Measurements from ENCODE around the gene KIAA0753.
"Not testable (repeated sequence)": the region's sequence is repeated elsewhere in the genome, so short reads cannot be mapped to it uniquely, and the experiment has no call there.

DNA sequence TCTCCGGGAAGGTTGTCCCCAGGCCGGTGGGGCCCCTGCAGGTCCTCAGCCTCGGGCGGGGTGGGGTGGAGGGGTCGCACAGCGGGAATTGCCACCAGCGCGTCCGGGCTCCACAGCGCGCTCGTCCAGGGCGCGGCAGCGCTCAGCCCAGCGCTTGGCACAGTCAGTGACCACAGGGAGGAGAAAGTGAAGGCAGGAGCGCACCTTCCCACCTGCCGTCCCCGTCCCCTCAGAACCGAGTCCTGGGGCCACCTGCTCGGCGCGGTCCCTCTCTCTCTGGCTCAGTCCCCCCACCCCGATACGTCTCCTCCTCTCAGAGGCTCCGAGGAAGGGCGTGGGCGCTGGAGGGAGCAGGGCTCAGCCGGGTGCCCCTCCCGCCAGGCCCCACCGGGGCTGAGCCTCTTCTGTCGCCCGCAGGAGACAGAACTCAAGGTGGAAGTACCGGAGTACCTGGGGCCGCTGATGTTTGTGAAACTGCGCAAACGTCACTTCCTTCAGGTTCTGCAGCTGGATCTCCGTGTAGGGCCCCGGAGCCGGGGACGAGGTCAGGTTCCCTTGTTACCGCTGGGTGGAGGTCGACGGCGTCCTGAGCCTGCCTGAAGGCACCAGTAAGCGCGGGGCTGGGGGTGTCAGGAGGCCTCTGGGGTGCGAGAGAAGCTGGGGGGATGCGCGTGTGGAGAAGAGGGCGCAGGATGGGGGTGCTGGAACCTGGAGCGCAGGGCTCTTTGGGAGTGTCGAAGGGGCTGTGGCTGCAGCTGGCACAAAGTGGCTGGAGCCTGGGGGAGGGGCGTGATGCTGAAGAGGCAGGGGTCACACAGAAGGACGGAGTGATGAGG is 16.5 kb upstream of the KIAA0753 start:
- TF ChIP-seq ELF4 (IDR thresholded peaks at IDR 0.05); FOXM1 (IDR thresholded peaks at IDR 0.05; ENCODE audit: borderline replicate concordance); HDGF (IDR thresholded peaks at IDR 0.05; ENCODE audit: borderline replicate concordance); NFRKB (IDR thresholded peaks at IDR 0.05); SP1 (IDR thresholded peaks at IDR 0.05); CTBP1 (IDR thresholded peaks at IDR 0.05; ENCODE audit: borderline replicate concordance); FOXA1 (IDR thresholded peaks at IDR 0.05); TARDBP (IDR thresholded peaks at IDR 0.05): not testable (repeated sequence)
